GM12891 (cell line): ENCODE data around the gene LCE3A.
"Not testable (repeated sequence)": the region's sequence is repeated elsewhere in the genome, so short reads cannot be mapped to it uniquely, and the experiment has no call there.

Experiments used
- DNase-seq: peaks from one replicate; pipeline ENCODE4 v3.0.0; 2011; ENCODE audit warnings: low spot score; ENCODE audit not compliant: insufficient read length
- FAIRE-seq: peaks from 2 replicates; lab custom pipeline; 2011; peaks lifted over from hg19 to GRCh38; lab: Jason Lieb, UNC
- PAX5 ChIP-seq: IDR thresholded peaks from 2 replicates; pipeline ENCODE4 v1.6.1; 2011; ENCODE audit warnings: low read length, moderate library complexity, mild to moderate bottlenecking; ENCODE audit not compliant: insufficient read depth, severe bottlenecking
- POLR2A ChIP-seq: IDR thresholded peaks from 2 replicates; pipeline ENCODE4 v1.6.1; 2011; ENCODE audit warnings: low read depth, low read length, control low read depth
- POLR2AphosphoS5 ChIP-seq: IDR thresholded peaks from 2 replicates; pipeline ENCODE4 v1.6.1; 2011; ENCODE audit warnings: low read depth, low read length, control low read depth
- POU2F2 ChIP-seq: IDR thresholded peaks from 2 replicates; pipeline ENCODE4 v1.6.1; 2011; ENCODE audit warnings: low read depth, mild to moderate bottlenecking, control low read depth, low read length, moderate library complexity
- SPI1 ChIP-seq: IDR thresholded peaks from 2 replicates; pipeline ENCODE4 v1.6.1; 2011; ENCODE audit warnings: low read depth, low read length, control low read depth
- TAF1 ChIP-seq: IDR thresholded peaks from 2 replicates; pipeline ENCODE4 v1.6.1; 2011; ENCODE audit warnings: low read depth, low read length, control low read depth

Gene LCE3A

GRCh38 chr1:152580433-152580832 lies 42.5 kb downstream of the LCE3A start, which contains the start of gene LCE3D:
Gene LCE3D (minus strand): TSS chr1:152580516. CDS start chr1:152579936, 580 bp downstream.
- TF ChIP-seq PAX5 (no peak), SPI1 (no peak), TAF1 (no peak), POLR2A (no peak), POLR2AphosphoS5 (no peak), POU2F2 (no peak)
- FAIRE-seq (no peak), DNase-seq (no peak)

GRCh38 chr1:152579526-152579925 lies 43.4 kb downstream of the LCE3A start:
- not testable (repeated sequence) for FAIRE-seq

GRCh38 chr1:152577168-152577567 lies 45.7 kb downstream of the LCE3A start:
- no peak for TF ChIP-seq TAF1
- TF ChIP-seq POLR2AphosphoS5, result no peak
- no peak for TF ChIP-seq POLR2A
- TF ChIP-seq PAX5, result no peak
- TF ChIP-seq POU2F2, result no peak
- no peak for TF ChIP-seq SPI1
- FAIRE-seq (no peak), DNase-seq (no peak)

More at GRCh38 chr1:152579526-152579925, 43.4 kb downstream of the LCE3A start:
- not testable (repeated sequence) for DNase-seq
